CD4-positive, alpha-beta T cell treated with Interleukin-21 for 1 hour (primary cell): Measurements from ENCODE around the gene BANF2.
"Not testable (repeated sequence)": the region's sequence is repeated elsewhere in the genome, so short reads cannot be mapped to it uniquely, and the experiment has no call there.

Source experiments
- DNase-seq: peaks from one replicate; pipeline ENCODE4 v3.0.0-alpha.2; 2020

BANF2 gene

GRCh38 chr20:17683218-17684076, 16.3 kb upstream of the BANF2 start:
- DNase-seq = no peak

- DNase-seq = no peak
Measured at GRCh38 chr20:17684077-17684888, 15.5 kb upstream of the BANF2 start.

GRCh38 chr20:17685168-17685567, 14.6 kb upstream of the BANF2 start:
- DNase-seq = no peak

- DNase-seq = no peak
Measured at GRCh38 chr20:17687800-17688199, 12.0 kb upstream of the BANF2 start.

GRCh38 chr20:17688965-17689364, 10.8 kb upstream of the BANF2 start:
- no peak for DNase-seq

- no peak for DNase-seq
Measured at GRCh38 chr20:17690144-17690543, 9.6 kb upstream of the BANF2 start.

- no peak for DNase-seq
Measured at GRCh38 chr20:17691758-17692157, 8.0 kb upstream of the BANF2 start.

- DNase-seq = no peak
Measured at GRCh38 chr20:17693444-17694001, 6.2 kb upstream of the BANF2 start.

- no peak for DNase-seq
Measured at GRCh38 chr20:17694767-17695166, 5.0 kb upstream of the BANF2 start.

- no peak for DNase-seq
Measured at GRCh38 chr20:17696287-17696686, 3.5 kb upstream of the BANF2 start.

GRCh38 chr20:17697171-17697570, 2.6 kb upstream of the BANF2 start:
- no peak for DNase-seq

GRCh38 chr20:17698384-17698783, 1.4 kb upstream of the BANF2 start:
- DNase-seq = no peak

GRCh38 chr20:17700637-17701036, 871 bp downstream of the BANF2 start:
- no peak for DNase-seq

- no peak for DNase-seq
Measured at GRCh38 chr20:17701826-17702225, 2.1 kb downstream of the BANF2 start.

GRCh38 chr20:17704589-17705317, 5.0 kb downstream of the BANF2 start:
- DNase-seq = no peak

- DNase-seq = no peak
Measured at GRCh38 chr20:17705916-17706315, 6.2 kb downstream of the BANF2 start.

GRCh38 chr20:17706632-17707031, 6.9 kb downstream of the BANF2 start:
- DNase-seq = no peak

GRCh38 chr20:17707951-17708350, 8.2 kb downstream of the BANF2 start:
- DNase-seq = not testable (repeated sequence)

GRCh38 chr20:17708675-17709360, 9.1 kb downstream of the BANF2 start:
- no peak for DNase-seq

- DNase-seq = no peak
Measured at GRCh38 chr20:17709361-17710293, 9.9 kb downstream of the BANF2 start.
